Breast epithelium (tissue), 3 donors: ENCODE measurements around the gene LAIR1.

Experiments used
- POLR2A ChIP-seq: fragments of 450-650 bp; IDR thresholded peaks from one replicate; pipeline ENCODE4 v1.6.1; 2016; ENCODE audit warnings: antibody characterized with exemption, mild to moderate bottlenecking, moderate library complexity
- POLR2AphosphoS5 ChIP-seq, 3 donors: sonication (generic); formaldehyde crosslinking; IDR thresholded peaks; one replicate each; pipeline ENCODE4 v1.6.1; 2017; ENCODE audit warnings: antibody characterized with exemption in 3 of 3
- TF ChIP-seq, protein P1 (sequence below), 3 donors: fragments of 450-650 bp; IDR thresholded peaks; one replicate each; pipeline ENCODE4 v1.5.1; 2016 to 2017; ENCODE audit warnings: antibody characterized with exemption in 3 of 3, mild to moderate bottlenecking in 3 of 3, moderate library complexity in 3 of 3

DNA sequence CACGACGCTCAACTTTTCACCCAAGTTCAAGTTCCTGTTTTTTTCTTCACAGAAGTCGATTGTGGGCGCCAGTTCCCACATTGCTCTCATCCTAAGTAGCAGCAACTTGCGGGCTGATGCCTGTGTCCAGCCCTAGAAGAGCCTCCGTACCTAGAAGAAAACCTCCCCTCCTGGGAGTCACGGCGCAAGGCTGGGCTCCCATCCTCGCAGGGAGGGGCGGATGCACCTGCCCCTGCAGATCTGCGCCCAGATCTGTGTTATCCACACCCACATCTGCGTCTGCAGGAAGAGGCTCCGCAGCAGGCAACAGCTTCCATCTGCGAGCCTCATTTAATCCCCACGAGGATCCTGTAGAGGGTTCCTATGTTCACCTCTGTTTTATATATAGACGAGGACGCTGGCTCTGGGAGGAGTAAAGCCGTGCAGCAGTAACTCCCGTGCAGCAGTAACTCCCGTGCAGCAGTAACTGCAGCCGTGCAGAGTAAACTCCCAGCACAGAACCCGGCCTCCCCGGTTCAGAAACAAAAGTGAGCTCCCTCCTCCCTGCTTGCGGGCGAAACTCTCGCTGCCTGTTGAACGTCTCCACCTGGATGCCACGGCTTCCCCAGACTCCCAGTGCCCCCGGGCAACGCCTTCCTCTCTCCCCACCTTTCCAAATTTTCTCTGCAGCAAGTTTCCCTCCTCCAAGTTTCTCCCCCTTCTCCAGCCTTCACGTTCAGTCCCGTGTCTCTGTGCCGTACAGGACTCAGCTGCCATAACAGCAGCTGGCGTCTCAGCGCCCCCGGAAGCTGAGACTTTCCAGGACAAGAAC, 23.5 kb upstream of the LAIR1 start:
- TF ChIP-seq, protein P1, sequence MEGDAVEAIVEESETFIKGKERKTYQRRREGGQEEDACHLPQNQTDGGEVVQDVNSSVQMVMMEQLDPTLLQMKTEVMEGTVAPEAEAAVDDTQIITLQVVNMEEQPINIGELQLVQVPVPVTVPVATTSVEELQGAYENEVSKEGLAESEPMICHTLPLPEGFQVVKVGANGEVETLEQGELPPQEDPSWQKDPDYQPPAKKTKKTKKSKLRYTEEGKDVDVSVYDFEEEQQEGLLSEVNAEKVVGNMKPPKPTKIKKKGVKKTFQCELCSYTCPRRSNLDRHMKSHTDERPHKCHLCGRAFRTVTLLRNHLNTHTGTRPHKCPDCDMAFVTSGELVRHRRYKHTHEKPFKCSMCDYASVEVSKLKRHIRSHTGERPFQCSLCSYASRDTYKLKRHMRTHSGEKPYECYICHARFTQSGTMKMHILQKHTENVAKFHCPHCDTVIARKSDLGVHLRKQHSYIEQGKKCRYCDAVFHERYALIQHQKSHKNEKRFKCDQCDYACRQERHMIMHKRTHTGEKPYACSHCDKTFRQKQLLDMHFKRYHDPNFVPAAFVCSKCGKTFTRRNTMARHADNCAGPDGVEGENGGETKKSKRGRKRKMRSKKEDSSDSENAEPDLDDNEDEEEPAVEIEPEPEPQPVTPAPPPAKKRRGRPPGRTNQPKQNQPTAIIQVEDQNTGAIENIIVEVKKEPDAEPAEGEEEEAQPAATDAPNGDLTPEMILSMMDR (IDR thresholded peaks at IDR 0.05) = no peak
- TF ChIP-seq POLR2A (no peak), POLR2AphosphoS5 (IDR thresholded peaks at IDR 0.05) (no peak)
